Adipocyte (in vitro differentiated cells): Measurements from ENCODE around the gene ANXA3.
A peak's percentile ranks its signal among the peaks of the same experiment; 100 is the strongest.

Source experiments
- DNase-seq: peaks from one replicate; pipeline ENCODE4 v3.0.0-alpha.2; 2015; ENCODE audit warnings: low read depth
- H3K27me3 ChIP-seq: replicated peaks from 2 replicates; pipeline ENCODE4 v1.7.0; 2013; ENCODE audit warnings: mild to moderate bottlenecking, low read length, moderate library complexity; ENCODE audit not compliant: control insufficient read depth, insufficient read depth
- H3K36me3 ChIP-seq: 2 replicates; pipeline ENCODE4 v1.7.0; 2013; ENCODE audit warnings: low read length, mild to moderate bottlenecking, moderate library complexity; ENCODE audit not compliant: control insufficient read depth, insufficient read depth, severe bottlenecking
- H3K4me1 ChIP-seq: 2 replicates; pipeline ENCODE4 v1.7.0; 2013; ENCODE audit warnings: mild to moderate bottlenecking, low read length, moderate library complexity; ENCODE audit not compliant: control insufficient read depth, insufficient read depth
- H3K4me3 ChIP-seq: 2 replicates; pipeline ENCODE4 v1.7.0; 2013; ENCODE audit warnings: mild to moderate bottlenecking, low read length, moderate library complexity
- H3K9ac ChIP-seq: 2 replicates; pipeline ENCODE4 v1.7.0; 2013; ENCODE audit warnings: mild to moderate bottlenecking, low read length, moderate library complexity
- H3K9me3 ChIP-seq: 2 replicates; pipeline ENCODE4 v1.7.0; 2013; ENCODE audit warnings: mild to moderate bottlenecking, low read length, moderate library complexity; ENCODE audit not compliant: control insufficient read depth

The ANXA3 gene

DNA sequence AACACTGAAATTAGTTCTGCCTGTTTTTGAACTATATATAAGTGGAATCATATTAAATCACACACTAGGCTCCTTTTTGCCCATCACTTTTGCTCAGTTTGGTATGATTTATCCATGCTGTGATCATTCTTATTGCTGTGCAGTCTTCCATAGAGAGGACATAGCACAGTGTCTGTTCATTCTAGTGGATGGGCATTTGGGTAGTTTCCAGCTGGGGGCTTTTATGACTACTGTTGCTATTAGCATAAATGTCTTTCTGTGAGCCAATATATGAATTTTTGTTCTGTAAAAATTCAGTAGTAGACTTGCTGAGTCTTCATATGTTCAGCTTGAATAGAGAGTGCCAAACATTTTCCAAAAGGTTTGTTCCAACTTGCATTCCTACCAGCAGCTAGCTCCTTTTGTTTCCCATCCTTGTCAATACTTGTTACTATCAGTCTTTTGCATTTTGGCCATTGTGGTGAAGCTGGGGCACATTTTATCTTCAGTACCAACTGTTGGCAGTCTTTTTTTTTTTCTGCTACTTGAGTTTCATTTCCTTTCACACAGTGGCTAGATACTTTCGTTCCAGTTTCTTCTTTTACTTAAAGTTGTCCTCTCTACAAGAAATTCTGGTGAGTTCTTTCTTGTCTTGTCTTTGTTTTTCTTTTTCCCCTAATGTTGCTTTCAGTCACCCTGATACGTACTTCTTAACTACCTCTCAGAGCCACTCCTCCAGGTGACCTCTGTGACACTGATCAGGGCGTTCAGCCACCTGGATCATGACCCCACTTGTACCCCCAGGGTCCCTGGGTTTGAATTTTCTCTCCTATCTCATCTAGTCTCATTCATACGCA, 87.0 kb downstream of the ANXA3 start:
- DNase-seq: no peak
- no peaks in the 10 kb centered on the region for H3K9me3 ChIP-seq
- no peak overlapping the region for H3K9ac ChIP-seq
- no peaks in the 10 kb centered on the region for H3K36me3 ChIP-seq
- peaks cover 9% of the 10 kb centered on the region for H3K4me1 ChIP-seq
- H3K27me3 ChIP-seq: no peaks in the 10 kb centered on the region
- no peak overlapping the region for H3K4me3 ChIP-seq

DNA sequence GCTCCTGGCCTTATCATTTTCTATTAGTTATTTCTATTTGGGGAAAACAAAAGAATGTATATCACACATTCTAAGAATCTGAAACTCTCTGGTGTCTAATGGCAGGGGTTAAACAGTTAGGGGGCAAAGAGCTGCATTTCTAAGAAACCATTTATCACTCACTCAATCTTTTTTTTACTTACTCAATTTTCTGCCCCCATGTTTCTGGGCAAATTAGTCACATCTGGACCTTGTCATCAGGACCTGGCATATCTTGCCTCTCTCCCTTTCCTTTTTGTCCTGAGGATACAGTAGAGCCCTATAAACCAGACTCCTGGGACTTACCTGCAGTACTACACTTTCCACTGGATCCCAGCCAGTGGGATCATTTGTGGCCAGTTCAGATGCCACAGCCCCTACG, 89.1 kb downstream of the ANXA3 start:
- H3K9ac ChIP-seq: no peak overlapping the region
- no peaks in the 10 kb centered on the region for H3K9me3 ChIP-seq
- H3K36me3 ChIP-seq: no peaks in the 10 kb centered on the region
- H3K27me3 ChIP-seq: no peaks in the 10 kb centered on the region
- H3K4me1 ChIP-seq: peaks cover 10% of the 10 kb centered on the region
- no peak for DNase-seq
- H3K4me3 ChIP-seq: no peak overlapping the region

DNA sequence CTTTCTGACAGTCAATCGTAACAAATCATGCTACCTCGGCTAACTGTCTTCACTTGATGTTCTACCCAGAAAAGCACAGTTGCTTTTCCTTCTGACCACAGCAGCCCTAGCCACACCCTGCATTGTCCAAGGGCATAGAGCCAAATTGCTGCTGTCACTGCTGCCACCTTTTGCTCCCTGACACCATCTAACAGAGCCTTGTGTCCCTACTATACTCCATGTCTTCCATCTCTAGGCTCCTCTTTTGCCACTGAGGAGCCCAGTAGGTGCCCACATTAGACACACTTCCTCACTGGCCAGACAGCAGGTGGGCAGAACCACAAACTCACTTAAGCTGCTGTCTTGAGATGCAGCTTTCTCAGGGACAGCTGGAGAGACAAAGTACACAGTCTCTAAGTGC, 91.4 kb downstream of the ANXA3 start:
- H3K4me1 ChIP-seq: peaks cover 17% of the 10 kb centered on the region
- no peak overlapping the region for H3K4me3 ChIP-seq
- H3K27me3 ChIP-seq: no peaks in the 10 kb centered on the region
- no peak for DNase-seq
- no peaks in the 10 kb centered on the region for H3K36me3 ChIP-seq
- no peak overlapping the region for H3K9ac ChIP-seq
- no peaks in the 10 kb centered on the region for H3K9me3 ChIP-seq

DNA sequence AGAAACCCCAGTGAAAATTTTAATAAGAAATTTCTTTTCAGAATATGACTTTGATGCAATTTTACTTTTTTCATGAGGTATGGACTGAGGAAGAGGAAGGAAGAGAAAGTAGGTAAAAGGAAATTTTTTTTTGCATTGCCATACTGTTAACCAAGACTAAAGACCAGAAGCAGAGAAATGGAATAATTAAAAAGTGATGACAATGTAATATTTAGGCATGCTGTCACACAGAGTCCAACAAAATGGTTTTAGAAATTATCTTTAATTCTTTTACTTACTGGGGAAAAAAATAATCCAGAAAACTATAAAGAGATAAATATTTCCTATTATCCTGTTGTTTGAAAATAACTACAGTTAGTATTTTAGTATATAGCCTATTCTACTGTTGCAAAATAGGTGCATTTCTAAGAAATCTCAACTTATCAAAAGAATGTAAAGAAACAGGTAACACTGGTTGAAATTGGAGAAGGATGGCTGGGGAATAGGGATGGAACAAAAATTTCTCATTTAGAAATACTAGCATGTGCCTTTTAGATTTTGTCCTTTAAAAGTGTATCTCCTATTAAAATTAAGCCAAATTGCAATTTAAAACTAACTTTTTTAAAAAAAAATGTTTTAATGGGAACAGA, 92.6 kb downstream of the ANXA3 start:
- Histone ChIP-seq H3K4me1 (peaks cover 17% of the 10 kb centered on the region), H3K9me3 (no peaks in the 10 kb centered on the region), H3K36me3 (no peaks in the 10 kb centered on the region), H3K4me3 (no peak overlapping the region), H3K27me3 (no peaks in the 10 kb centered on the region), H3K9ac (no peak overlapping the region)
- no peak for DNase-seq

DNA sequence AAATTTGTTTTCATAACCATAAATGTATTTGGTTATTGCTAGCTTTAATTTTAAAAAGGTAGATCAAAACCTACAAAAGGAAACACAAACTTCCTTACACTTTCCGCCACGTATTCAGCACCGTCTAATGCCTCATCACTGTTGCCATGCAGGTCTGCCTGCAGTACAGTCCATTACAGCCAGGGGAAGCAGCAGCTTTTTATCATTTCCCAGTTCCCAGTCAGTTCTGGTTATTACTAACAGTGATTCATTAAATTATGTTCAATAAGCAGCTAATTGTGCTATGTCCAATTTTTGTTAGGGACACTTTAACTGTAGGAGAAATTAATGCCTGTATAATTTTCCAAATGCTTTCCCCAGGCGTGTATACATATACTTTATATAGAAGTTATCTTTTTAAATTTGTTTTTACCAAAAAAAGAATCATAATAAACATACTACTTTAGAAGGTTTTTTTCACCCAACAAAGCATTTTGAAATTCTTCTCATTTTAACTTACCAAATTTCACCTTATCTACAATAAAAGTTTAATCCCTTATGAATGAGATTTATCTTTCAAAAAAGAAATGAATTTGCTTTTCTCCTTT, 93.3 kb downstream of the ANXA3 start:
- Histone ChIP-seq H3K4me3 (peak overlapping the region; percentile 45), H3K36me3 (no peaks in the 10 kb centered on the region)

DNA sequence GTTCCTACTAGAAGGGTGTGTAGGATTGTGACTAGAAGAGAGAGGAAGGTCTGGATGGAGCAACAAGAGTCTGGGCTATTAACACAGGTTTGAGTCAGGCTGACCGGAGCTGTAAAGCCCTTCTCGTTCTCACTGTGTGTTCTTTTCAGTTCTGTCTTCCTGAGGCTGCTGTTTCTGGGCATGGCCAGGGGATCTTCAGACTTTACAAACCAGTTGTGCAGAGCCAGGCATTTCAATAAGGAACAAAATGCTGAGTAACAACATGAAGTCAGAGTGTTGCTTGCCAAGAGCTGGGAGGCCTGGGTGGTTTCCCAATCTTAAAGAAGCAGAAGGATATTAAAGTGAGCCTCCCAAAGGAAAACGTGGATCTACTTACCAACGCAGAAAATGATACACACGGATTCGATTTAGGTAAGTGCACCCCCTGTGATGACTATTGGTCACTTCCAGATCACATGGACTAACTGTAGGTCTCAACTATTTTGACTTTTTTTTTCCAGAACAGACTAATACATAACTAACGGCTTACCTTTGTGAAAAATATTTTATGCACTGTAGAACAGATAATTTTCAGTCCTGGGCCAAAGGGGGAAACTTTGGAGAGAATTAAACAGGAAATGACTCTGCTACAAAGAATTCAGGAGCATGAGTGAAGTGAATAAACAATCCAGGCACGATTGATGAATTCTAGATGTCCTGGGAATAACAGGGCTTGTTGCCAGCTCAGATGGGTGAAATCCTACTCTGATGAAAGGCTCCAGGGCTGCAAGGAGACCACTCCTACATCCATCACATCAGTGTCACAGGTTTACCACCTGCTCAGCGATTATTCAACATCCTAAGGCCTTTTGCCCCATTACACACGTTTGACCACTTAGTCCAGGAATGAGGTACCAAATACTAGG, 94.5 kb downstream of the ANXA3 start:
- Histone ChIP-seq H3K9me3 (no peaks in the 10 kb centered on the region), H3K4me1 (peaks cover 32% of the 10 kb centered on the region), H3K4me3 (peak overlapping the region; percentile 45), H3K36me3 (no peaks in the 10 kb centered on the region), H3K27me3 (no peaks in the 10 kb centered on the region), H3K9ac (peak overlapping the region; percentile 82)
- DNase-seq: peak; percentile 93

More for the DNA sequence above, 93.3 kb downstream of the ANXA3 start:
- peaks cover 20% of the 10 kb centered on the region for H3K4me1 ChIP-seq
- H3K27me3 ChIP-seq: no peaks in the 10 kb centered on the region
- DNase-seq: peak; percentile 76
- peak overlapping the region; percentile 82 for H3K9ac ChIP-seq
- H3K9me3 ChIP-seq: no peaks in the 10 kb centered on the region

DNA sequence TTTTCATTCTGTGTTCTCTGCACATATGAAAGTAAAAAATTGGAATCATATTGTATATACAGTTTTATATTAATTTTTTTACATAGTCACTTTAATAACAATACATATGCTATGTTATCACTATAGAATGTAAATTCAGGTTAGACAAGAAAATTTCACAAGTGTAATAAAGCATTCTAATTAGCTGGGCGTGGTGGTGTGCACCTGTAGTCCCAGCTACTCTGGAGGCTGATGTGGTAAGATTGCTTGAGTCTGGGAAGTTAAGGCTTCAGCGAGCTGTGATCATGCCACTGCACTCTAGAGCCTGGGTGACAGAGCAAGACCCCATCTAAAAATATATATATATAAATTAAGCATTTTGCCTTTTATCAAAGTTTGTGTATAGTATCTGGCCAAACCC, 95.7 kb downstream of the ANXA3 start:
- Histone ChIP-seq H3K4me3 (no peak overlapping the region), H3K4me1 (peaks cover 43% of the 10 kb centered on the region), H3K9ac (no peak overlapping the region), H3K27me3 (no peaks in the 10 kb centered on the region), H3K9me3 (no peaks in the 10 kb centered on the region), H3K36me3 (no peaks in the 10 kb centered on the region)
- DNase-seq: no peak

DNA sequence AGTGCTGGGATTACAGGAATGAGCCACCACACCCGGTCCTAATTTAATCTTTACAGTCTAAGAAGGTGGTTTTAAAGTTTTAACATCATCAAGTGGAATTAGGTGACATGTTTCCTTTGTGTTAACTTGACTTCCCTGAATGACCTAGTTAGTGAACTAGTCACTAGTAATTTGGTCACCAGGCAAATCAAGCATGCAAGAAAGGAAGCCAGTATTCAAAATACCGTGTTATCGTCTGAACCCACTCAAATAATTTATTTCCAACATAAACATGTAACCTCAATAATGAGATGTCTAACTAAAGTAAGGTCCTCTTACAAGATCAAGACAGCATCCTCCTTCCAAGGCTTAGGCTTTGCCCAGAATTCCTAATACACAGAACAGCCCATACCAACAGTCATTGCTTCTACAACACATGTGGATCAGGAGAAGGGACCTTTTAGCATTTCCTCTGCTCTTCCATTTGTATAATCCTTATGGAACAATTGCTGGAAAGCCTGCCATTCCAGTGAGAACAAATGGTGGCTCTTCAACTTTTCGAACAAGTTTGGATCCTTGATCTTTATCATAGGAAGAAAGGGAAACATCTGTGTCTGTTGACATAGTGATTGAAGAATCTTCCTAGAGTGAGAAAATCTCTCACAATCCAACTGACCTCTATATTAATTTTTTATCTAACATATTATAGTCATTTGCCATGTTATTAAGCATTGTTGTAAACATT, 97.2 kb downstream of the ANXA3 start:
- H3K36me3 ChIP-seq: no peaks in the 10 kb centered on the region
- no peak overlapping the region for H3K9ac ChIP-seq
- no peaks in the 10 kb centered on the region for H3K9me3 ChIP-seq
- H3K4me3 ChIP-seq: no peak overlapping the region
- DNase-seq: no peak
- no peaks in the 10 kb centered on the region for H3K27me3 ChIP-seq
- H3K4me1 ChIP-seq: peaks cover 47% of the 10 kb centered on the region

DNA sequence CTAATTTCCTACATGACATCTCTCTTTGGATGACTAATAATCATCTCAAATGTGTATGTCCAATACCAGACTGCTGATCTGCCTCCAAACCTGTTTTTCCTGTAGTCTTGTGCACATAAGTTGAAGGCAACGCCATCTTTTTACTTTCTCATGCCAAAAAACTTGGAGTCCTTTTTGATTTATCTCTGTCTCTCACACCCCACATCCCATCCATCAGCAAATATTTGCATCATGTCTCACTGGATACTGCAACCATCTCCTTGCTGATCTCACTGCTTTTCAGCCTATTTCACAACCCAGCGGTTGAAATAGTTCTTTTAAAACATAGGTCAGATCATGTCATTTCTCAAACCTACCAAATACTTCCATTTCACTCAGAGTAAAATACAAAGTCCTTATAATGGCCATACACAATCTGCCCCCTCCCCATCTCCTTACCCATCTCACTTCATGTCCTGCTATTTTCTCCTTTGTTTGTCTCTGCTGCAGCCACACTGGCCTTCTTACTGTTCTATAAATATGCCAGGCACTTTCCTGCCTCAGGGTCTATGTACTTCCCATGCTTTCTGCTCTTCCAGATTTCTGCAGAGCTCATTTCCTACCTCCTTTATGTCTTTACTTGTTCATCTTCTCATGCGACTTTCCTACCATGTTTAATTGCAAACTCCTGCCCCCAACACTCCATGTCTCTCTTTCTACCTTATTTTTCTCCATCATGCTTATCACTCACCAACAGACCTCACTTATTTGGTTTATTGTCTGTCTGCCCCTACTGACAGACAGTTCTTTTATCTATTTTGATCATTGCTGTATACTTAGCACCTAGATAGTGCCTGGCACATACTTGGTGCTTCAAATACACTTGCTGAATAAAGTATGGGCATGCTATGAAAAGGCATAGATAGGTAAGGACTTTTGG, 98.8 kb downstream of the ANXA3 start:
- Histone ChIP-seq H3K4me1 (peaks cover 56% of the 10 kb centered on the region), H3K27me3 (no peaks in the 10 kb centered on the region), H3K36me3 (no peaks in the 10 kb centered on the region), H3K9ac (peak overlapping the region; percentile 0), H3K9me3 (no peaks in the 10 kb centered on the region), H3K4me3 (peak overlapping the region; percentile 10)
- DNase-seq: peak; percentile 87
